ENCODE data around the gene EGFLAM.

Gene EGFLAM

DNA sequence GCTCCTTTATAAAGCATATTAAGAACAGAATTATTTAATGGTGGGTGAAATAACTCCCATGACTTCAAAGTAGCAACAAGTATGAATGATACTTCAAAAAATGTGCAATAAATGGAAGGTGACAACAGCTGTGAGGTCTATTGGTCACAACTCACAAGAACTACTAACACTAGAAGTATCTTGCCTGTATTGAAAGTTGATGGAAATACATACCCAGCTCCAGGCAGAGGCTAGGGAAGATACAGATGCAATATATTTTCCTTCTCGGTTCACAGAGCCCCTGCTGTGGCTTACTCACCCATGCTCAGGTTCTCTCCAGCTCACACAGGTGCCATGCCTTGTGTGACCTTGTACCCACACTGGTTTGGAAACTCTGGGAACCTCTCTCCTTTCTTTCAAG, 164.3 kb downstream of the EGFLAM start:
- DNase-seq, result no peak

DNA sequence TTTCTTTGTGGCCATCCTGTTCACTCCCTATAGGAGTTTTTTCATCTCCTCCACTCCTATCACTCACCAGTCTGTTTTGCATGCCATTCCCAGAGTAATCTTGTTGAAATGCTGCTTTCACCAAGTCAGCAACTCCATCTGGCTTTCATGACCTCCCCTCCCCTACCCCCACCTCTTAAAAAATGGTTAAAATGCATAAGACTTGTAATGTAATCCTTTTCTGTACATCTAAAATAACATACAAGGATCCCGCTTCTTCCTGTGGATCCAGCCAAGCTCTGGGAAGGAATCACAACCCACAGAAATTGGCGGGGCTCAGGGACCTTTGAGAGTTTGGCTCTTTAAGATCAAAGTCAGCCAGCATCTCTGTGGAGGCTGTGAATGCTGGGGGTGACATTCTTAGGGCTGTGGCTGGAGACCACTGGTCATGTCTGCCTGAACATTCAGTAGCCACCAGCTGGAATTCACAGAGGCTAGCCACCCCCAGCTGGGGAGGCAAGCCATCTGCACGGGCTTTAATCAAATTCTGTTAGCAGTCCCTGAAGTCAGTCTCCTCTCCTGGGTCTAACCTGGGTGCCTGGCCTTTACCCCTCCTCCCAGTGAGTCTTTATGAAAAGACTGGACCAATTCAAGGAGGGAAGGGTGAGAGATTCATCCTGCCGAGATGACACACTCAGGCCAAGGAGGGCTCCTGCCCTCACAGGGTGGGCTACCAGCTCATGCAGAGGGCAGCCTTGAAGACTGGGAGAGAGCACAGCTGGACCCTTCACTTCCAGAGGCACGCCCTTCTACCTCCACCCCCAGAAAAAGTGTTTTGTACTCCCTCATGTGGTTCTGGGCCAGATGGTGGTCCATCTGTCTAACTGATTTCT, 165.2 kb downstream of the EGFLAM start:
- DNase-seq, result no peak

DNA sequence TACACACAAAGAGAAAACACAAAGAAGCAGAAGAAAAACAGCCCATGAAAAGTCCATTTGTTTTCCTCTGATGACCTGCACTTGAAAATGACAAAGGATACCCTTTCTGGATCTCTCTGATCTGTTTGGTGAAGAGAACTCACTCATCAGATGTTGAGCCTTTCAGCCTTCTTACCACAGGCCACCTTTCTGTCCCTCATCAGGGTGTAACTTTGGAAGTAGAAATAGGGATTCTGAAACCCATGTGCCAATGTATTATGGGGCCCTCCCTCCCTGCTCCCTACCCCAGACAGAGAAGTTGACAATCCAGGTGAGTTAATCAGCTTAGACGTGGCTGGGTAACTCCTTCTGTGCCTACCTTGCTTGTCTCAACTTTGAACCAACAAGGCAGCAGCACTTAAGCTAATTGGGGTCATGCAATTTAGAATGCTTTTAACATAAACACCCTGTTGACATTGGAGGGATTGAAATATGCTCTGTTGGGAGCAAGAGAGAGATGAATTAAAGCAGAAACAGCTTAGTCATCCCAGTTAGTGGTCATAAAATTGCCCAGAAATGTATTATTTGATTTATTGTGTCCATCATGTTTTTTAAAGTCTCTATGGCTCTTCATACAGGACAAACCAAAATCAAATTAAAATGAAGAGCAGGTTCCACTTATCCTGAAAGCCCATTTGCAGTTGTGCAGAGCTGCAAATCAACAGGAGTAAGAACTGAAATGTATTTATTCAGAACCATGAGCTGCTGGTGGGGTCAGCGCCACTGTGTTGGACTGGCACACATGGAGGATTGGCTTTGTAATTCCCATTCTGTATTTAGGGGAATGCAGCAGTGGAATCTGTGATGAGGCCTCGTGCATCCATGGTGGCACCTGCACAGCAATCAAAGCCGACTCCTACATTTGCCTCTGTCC, 166.0 kb downstream of the EGFLAM start:
- DNase-seq, result no peak

DNA sequence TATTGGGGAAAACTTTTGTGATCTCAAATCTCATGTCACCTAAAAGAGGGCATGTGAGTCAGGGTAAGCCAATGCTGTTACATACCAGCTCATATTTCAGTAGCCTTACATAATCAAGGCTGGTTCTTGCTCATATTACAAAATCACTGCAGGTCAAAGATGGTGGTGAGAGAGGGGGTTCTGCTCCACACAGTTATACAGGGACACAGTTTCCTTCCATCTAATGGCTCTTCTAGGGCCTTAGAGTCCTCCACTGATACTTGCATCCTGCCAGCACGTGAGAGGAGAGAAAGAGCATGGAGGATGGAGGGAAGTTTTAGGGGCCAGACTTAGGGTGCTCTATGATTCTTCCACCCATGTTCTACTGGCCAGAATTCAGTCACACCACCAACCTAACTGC, 168.1 kb downstream of the EGFLAM start:
- no peak for DNase-seq

DNA sequence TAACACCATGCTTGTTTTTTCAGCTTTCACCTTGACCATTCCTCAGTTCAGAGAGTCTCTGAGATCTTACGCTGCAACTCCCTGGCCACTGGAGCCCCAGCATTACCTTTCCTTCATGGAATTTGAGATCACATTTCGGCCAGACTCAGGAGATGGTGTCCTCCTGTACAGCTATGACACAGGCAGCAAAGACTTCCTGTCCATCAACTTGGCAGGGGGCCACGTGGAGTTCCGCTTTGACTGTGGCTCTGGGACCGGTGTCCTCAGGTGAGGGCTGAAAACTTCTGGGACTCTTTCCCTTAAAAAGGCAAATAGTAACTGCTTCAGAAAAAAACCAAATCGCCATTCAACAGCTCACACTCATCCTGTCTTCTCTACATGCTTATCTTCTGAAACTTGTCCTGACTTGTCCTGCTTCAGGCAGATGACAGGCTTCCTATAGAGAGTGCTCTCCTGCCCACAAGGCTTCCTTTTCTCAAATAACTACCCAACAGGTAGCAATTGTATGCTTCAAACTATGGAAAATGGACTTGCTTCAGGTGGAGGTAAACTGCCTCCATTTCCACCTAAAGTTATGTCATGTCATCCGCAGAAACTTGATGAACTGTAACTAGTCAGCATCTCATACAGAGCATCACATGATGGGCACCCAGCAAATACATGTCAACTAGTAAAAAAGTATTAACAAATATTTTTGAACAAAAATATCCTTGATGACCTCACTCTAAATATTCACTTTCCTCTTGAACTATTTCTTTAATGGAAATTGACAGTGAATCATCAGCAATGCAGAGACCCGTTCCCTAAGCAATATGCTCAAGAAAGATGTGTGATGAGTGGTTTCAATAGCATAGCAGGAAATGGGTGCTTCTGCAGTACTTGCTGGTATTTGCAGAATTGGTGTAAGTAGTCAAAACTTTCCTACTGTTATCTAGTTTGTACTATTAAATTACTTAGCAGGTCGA, 168.9 kb downstream of the EGFLAM start:
- DNase-seq, result no peak

DNA sequence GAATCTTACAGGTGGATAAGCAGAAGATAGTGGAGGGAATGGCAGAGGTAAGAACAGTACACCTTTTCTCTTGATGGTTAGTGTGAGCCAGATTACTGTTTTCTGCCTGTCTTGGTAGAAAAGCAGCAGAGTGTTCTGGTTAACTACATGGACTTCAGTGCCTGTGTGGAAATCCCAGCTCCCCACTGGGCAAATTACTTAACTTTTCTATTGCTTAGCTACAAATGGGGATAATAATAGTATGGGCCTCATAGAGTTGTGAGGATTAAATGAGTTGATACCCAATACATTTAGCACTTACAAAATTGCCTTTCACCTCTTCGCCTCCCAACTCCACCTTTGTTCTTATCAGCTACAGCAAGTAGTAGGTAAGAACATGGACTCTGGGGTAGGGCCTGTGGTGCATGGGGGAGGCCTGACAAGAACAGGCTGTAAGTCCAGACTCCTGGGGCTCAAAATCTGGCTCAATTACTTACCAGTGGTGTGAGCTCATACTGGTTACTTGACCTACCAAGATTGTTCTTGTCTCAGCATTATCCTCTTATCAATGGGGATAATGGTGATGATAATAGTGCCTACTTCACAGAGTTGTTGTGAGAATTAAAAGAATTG, 173.0 kb downstream of the EGFLAM start:
- no peak for DNase-seq

DNA sequence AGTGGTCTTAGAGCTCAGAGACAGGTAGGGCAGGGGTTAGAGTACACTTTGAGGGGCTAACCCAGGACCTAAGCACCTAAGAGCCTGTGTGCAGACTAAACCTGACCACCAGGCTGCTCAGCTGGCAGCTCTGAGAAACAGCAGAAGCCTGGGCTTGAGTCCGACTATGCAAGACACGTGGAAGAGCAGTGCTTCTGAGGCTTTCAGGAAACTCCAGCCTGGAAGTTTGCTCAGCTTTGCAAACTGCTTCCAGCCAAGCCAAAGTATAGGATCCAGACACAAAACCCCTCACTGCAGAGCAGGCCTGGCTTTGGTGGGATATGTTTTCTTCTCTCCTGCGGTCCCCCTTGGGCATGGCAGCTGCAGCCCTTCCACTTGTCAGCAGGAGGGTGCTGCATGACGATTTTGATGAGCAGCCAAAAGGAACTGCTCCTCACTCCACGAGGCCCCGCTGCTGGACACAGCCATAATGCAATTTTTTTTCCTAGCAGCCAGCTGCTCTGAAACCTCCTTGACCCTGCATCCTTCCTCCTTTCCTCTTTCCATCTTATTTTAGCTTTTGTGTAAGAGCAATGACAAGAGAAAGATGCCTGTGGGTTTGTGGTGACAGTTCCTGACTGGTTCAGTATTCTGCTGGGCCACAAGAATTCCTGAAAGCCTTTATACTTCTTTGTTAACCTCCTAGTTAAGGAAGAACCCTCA, 175.0 kb downstream of the EGFLAM start:
- no peak for DNase-seq

DNA sequence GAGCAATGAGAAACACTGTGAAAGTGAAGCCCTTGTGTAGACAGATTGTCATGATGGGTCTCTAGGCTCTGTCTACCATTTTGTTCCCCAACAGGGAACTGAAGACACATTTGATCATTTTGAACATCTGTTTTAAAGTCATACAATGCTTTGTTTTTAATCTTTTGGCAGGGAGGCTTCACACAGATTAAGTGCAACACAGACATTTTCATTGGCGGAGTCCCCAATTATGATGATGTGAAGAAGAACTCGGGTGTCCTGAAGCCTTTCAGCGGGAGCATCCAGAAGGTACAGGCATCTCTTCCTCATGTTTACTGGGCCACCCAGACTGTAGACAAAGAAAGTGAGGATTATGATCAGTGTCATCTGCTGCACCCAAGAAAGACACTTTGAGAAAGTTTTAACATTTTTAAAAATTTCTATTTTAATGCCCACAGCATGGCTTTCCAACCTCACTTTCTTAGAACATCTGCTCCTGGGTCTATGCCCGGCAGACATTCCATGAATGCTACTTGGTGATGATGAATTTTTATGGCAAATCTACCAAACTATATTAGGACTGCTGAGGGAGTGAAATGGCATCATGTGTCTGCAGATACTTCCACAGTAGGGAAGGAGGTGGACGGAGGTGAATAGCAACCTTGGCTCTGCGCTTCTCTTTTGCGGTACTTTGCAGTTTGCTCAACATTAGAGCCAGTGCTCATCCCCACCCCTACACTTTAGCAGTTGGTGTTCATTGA, 176.8 kb downstream of the EGFLAM start:
- DNase-seq, result no peak

DNA sequence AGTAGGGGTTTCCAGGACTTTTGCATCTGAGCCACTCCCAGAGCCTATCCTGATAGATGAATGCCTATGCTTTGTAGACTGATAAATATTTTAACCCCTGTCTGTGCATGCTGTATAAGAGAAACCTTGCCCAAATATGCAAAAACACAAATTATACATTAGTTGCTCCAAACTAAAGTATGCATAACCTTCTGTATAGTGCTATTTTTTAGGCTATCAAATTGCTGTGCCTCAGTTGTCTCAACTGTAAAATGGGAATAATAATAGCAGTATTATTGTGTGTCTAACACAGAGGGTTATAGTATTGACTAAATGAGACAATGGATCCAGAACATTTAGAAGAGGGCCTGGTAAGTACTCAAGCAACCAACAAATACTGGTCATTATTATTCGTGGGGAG, 180.4 kb downstream of the EGFLAM start:
- no peak for DNase-seq

DNA sequence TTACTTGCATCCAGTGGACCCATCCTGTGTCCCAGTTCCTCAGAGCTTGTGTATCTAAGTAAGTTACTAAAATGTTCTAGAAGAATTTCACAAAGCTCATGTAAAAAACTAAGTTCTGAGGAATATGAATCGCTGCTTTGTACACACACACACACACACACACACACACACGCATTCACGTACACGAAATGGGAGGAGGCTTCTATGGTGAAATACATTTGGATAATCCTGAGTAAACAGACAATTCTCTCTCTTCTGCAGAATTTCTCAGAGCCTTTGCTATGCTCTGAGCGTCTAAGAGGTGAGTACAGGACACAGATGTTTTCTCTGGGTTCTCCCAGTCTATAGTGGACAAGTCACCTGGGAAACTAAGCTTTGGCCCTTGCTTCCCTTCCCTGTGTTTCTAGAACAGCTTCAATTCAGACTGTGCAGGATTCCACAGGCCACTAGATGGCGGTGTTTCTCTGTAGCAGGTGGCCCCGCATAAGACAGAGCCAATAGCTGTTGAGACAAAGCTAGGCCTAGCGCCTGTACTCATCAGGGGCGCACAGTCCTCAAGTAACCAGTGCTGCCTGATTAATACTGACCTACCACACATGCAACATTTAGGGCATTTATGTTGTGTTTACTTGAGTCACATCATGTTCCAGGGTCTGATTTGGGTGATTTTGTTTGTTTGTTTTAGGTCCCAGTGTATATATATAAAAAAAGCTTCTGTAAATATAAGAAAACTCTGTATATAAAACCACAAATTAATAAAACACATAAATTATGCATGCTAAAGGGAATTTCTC, 183.3 kb downstream of the EGFLAM start:
- peak; percentile 77 for DNase-seq

DNA sequence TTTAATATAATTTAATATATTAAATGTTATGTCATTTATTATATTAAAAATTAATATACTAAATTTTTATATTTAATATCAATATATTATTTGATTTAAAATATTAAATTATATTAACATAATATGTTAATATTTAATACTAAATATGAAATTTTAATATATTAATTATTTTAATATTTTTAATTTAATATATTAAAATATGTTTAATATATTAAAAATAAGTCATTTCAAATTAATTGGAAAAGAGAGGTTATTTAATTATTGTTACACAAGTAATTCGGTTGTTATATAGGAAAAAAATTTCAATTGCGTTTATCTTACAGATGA, 183.9 kb downstream of the EGFLAM start:
- no peak for DNase-seq

DNA sequence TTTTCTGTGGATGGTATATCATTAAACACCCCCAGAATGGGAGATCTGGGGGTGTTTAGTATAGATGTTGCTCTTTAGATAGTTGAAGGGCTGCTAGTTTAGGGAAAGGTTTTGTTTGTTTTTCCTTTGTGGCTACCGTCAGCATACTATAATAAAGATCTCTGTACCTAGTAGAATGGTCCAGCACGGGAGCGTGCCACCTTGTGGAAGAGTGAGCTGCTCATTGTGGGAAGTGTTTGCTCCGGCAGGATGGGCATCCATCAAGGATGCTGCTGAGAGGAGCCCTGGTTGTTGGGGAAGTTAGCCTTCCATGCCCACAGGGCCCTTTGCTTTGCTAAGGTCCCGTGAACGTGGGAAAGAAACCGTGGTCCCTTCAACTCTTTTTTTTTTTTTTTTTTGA, 185.0 kb downstream of the EGFLAM start:
- no peak for DNase-seq

DNA sequence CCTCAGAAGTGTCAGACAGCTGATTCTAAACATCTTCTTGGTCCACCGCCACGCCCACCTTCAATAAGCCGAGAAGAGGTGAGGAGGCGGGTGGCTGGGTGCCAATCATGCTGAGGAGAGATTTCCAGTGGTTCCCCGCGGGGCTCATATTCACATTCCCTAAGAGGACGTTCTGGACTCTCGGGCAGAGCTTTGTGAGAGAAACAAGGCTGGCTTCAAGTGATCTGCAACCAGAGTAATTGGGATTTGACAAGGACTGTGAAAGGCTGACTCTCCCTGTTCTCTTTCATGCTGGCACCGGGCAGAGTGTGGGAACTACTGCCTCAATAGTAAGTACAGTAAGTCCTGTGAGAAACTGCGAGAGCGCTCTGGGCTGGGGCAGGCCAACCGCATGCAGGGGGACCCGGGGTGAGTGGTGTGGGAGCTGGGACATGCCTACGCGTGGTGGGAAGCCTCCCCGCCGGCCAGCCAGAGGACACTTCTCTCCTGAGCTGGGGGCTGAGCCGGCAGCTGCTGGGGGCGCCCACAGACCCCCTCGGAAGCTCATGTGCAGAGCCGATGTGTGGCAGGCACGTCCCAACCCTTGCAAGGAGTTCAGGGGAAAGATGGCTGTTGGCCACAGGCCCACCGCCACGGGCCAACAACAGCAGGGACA, 187.1 kb downstream of the EGFLAM start:
- no peak for DNase-seq

DNA sequence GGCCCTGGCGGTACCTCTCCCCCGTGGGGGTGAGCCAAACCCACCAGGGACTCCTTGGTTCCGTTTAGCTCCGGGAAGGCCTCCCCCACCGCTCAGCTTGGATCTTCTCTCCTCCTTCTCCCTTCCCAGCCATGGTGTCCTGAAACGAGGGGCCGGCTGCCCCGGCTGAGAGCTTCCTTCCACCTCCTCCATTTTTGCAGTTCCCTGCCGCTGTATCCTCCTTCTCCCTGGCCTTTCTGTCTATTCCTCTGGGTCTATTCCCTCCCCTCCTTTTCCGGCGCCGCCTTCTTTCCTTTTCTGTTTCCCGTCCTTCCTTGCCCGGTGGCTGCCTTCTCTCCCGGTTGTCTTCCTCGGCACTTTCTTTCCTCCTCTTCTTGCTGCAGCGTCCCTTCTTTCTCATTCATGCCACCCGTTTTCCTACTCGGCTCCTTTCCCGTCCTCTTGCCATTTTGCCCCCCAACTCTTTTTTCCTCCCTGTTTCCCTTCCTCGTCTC, 187.7 kb downstream of the EGFLAM start:
- DNase-seq, result no peak

DNA sequence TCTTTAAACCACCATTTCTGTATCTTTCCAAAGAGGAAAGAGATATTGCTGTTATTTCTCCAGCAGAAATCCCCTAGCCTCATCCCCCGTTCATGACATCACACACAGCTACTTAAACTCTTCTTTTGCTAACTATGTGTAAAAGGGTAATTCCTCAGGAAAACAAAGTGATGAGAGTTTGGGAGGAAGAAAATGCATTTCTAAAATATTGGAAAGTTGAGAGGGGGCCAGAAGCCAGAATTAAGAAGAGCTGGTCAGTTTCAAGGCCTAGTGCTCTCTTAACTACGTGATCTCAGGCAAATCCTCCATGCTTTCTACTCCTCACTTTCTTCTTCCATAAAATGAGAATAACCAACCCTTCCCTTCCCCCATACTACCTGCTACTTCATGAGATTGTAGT, 188.7 kb downstream of the EGFLAM start:
- no peak for DNase-seq

DNA sequence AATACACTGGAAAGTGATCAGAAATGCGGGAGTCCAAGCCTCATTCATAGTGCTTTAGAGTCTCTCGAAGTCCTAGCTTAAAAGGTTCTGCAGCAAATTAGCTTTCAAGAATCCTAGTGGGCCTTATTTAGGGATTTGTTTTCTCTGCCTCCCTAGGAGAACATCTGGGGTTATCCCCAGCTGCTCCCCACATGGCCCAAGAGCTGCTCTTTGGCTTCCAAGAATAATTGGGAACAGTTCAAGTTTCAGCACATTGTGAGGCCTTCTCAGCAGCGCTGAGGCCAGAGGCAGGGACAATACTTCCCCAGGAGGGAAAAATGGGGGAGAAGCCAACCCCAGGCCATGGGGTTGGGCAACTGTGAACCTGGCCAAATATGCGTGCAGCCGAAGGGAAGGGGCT, 189.4 kb downstream of the EGFLAM start:
- DNase-seq, result no peak

DNA sequence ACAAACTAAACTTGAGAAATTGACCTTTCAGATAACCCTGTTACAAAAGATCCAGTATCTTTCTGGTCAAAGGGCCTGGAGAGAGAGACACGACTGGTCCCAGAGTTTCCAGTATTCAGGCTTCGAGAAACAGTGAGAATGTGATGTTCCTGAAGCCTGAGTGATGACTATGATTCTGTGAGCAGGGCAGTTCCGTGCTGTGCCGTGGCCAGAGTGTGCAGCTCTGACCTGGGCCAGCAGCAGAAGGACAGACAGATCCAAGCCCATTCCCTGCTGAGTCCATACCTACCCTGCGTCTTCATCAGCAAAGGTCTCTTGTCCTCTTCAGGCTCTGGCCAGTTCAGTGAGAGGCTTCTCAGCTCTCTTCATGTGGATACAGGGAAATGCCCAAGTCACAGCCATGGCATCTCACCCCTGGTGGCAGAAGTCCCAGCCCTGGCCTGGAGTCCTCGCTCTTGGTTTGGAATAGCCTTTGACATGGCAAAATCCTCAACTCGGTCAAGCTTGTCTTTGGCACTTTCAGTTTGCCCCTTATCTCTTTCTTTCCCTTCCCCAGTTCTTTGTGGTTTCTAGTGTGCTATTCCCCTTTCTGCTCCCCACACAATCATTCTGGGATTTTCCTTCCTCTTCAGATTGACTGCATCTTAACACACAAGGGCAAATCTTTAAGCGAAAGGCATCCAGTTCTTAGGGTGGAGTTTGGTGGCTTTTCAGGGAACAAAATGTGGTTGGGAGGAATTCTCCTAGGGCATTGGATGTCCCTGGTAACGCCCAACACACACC, 190.4 kb downstream of the EGFLAM start:
- DNase-seq, result no peak

DNA sequence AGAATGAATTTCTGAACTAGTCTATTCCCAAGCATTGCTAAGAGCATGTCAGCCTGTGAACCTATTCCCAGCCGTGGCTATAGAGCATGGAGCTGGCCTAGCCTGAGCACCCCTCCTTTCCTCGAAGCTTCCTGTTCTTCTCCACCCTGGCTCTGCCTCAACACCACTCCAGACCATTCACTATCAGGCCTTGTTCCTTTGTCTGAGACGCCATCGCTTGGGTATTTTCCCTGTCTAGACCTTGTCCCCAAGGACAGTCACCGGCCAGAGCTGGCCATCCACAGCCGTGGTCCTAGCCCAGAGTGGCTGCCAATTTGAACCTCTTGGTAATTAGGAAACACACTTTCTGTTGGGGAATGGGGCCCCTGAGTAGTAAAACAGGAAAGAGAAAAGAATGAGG, 192.3 kb downstream of the EGFLAM start:
- no peak for DNase-seq
